Measurements from ENCODE around the gene ADD3.

Gene ADD3

DNA sequence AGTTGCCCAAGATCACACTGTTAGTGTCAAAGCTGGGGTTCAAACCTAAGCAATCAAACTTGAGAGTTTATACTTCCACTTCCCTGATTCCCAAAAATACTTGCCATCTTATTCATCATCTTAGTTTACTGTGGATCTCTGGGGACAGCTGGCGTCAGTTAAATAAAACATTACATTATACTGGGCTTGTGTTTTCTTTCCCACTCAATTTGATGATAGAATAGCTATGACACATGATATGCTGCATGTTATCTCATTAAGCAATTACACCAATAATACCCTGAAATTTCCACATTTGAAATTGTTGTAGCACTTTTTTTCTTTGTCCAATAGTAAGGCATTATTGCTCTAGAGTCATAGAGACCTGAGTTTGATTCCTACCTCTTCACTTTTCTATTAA is 136.7 kb downstream of the ADD3 start:
- no peak overlapping the region for H3K4me3 ChIP-seq (replicated peaks in 1 of 2; ENCODE audit: low read depth in 2 of 2, low read length in 2 of 2)
- TF ChIP-seq CTCF (IDR thresholded peaks at IDR 0.05; ENCODE audit: low read depth, low read length): no peak
- peak in 1 of 2 donors; percentile 28 for DNase-seq (ENCODE audit: low read depth in 2 of 2)

DNA sequence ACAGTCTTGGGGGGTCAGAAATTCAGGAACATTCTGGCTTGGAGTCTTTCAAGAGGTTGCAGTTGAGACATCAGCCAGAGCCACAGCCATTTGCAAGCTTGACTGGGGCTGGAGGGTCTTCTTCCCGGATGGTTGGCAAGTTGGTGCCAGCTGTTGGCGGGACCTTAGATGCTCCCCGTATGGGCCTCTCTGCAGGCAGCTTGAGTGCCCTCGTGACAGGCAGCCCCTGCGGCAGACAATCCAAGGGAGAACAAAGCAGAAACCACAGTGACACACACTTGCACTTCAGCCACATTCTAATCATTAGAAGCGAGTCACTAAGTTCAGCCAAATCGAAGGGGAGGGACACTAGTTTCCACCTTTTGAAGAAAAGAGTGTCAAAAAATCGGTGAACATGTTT is 140.2 kb downstream of the ADD3 start:
- TF ChIP-seq CTCF (IDR thresholded peaks at IDR 0.05; ENCODE audit: low read depth, low read length): no peak
- no peak overlapping the region for H3K4me3 ChIP-seq (replicated peaks in 1 of 2; ENCODE audit: low read depth in 2 of 2, low read length in 2 of 2)
- DNase-seq (ENCODE audit: low read depth in 2 of 2): no peak

DNA sequence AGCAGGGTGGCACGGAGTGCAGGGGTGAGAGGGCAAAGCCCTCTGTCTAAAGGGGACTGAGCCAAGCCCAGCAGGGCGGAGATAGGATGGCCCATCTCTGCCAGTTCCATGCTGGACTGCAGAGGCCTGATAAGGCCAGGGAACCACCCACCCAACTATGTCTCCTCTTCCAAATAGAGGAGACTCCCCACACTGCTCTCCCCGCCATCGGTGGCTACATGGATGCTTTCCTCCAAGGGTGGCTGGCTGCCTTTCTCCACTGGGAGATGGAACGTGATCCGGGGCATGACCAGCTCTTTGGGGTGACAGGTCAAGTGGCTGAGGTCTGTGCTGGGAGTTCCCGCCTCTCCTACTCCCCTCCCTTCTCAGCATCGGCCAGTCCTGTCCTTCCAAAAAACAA is 141.5 kb downstream of the ADD3 start:
- TF ChIP-seq CTCF (IDR thresholded peaks at IDR 0.05; ENCODE audit: low read depth, low read length): no peak
- H3K4me3 ChIP-seq (replicated peaks in 1 of 2; ENCODE audit: low read depth in 2 of 2, low read length in 2 of 2): no peak overlapping the region
- no peak for DNase-seq (ENCODE audit: low read depth in 2 of 2)

- H3K4me3 ChIP-seq (replicated peaks in 1 of 2; ENCODE audit: low read depth in 2 of 2, low read length in 2 of 2): no peak overlapping the region
- DNase-seq (ENCODE audit: low read depth in 2 of 2): no peak
- TF ChIP-seq CTCF (IDR thresholded peaks at IDR 0.05; ENCODE audit: low read depth, low read length): no peak
These were observed 142.3 kb downstream of the ADD3 start for GRCh38 chr10:110150046-110150445.

DNA sequence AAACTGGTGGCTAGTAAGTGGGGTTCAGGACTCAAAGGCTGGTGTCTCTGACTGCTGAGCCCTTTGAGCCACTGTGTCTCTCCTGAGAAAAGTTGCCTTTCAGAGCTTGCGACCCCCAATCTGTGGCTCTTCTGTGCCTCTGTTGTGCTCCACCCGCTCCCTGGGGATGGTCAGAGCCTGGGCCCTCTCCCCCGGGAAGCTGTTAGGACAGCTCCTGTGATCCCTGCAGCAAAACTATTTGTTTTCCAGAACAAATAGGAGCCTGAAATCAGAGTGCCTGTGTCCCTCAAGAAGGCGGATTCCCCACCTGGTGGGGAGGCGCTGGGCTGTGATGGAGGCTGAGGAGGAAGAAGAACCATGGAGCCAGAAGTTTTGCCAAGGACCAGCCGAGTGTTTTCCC is 143.2 kb downstream of the ADD3 start:
- no peak for DNase-seq (ENCODE audit: low read depth in 2 of 2)
- TF ChIP-seq CTCF (IDR thresholded peaks at IDR 0.05; ENCODE audit: low read depth, low read length): no peak
- H3K4me3 ChIP-seq (replicated peaks in 1 of 2; ENCODE audit: low read depth in 2 of 2, low read length in 2 of 2): no peak overlapping the region

GRCh38 chr10:110151467-110151866 is 143.7 kb downstream of the ADD3 start:
- no peak for TF ChIP-seq CTCF (IDR thresholded peaks at IDR 0.05; ENCODE audit: low read depth, low read length)
- no peak overlapping the region for H3K4me3 ChIP-seq (replicated peaks in 1 of 2; ENCODE audit: low read depth in 2 of 2, low read length in 2 of 2)
- no peak for DNase-seq (ENCODE audit: low read depth in 2 of 2)

- TF ChIP-seq CTCF (IDR thresholded peaks at IDR 0.05; ENCODE audit: low read depth, low read length): no peak
- H3K4me3 ChIP-seq (replicated peaks in 1 of 2; ENCODE audit: low read depth in 2 of 2, low read length in 2 of 2): no peak overlapping the region
- no peak for DNase-seq (ENCODE audit: low read depth in 2 of 2)
These were observed 144.2 kb downstream of the ADD3 start for GRCh38 chr10:110151971-110152370.

All from cardiac fibroblast (primary cell).